ENCODE results near the gene B3GNT5.

The B3GNT5 gene

GRCh38 chr3:183269345-183269744, 16.3 kb downstream of the B3GNT5 start:
- DNase-seq (ENCODE audit: low read depth in 2 of 2): no peak
- H3K4me3 ChIP-seq (replicated peaks in 1 of 2; ENCODE audit: low read depth in 2 of 2, low read length in 2 of 2): no peak overlapping the region
- no peak for TF ChIP-seq CTCF (IDR thresholded peaks at IDR 0.05; ENCODE audit: low read depth, low read length)

GRCh38 chr3:183270344-183270743, 17.3 kb downstream of the B3GNT5 start:
- DNase-seq (ENCODE audit: low read depth in 2 of 2): no peak

GRCh38 chr3:183272142-183272541, 19.1 kb downstream of the B3GNT5 start:
- no peak for TF ChIP-seq CTCF (IDR thresholded peaks at IDR 0.05; ENCODE audit: low read depth, low read length)
- no peak overlapping the region for H3K4me3 ChIP-seq (replicated peaks in 1 of 2; ENCODE audit: low read depth in 2 of 2, low read length in 2 of 2)
- no peak for DNase-seq (ENCODE audit: low read depth in 2 of 2)

More at GRCh38 chr3:183270344-183270743, 17.3 kb downstream of the B3GNT5 start:
- no peak for TF ChIP-seq CTCF (IDR thresholded peaks at IDR 0.05; ENCODE audit: low read depth, low read length)
- H3K4me3 ChIP-seq (replicated peaks in 1 of 2; ENCODE audit: low read depth in 2 of 2, low read length in 2 of 2): no peak overlapping the region

GRCh38 chr3:183272791-183273190, 19.7 kb downstream of the B3GNT5 start:
- H3K4me3 ChIP-seq (replicated peaks in 1 of 2; ENCODE audit: low read depth in 2 of 2, low read length in 2 of 2): no peak overlapping the region
- TF ChIP-seq CTCF (IDR thresholded peaks at IDR 0.05; ENCODE audit: low read depth, low read length): no peak
- no peak for DNase-seq (ENCODE audit: low read depth in 2 of 2)

- H3K4me3 ChIP-seq (replicated peaks in 1 of 2; ENCODE audit: low read depth in 2 of 2, low read length in 2 of 2): no peak overlapping the region
- DNase-seq (ENCODE audit: low read depth in 2 of 2): peak in 1 of 2 donors; percentile 75
- TF ChIP-seq CTCF (IDR thresholded peaks at IDR 0.05; ENCODE audit: low read depth, low read length): no peak
Measured at GRCh38 chr3:183274609-183275008, 21.6 kb downstream of the B3GNT5 start.

- no peak for TF ChIP-seq CTCF (IDR thresholded peaks at IDR 0.05; ENCODE audit: low read depth, low read length)
- H3K4me3 ChIP-seq (replicated peaks in 1 of 2; ENCODE audit: low read depth in 2 of 2, low read length in 2 of 2): no peak overlapping the region
- DNase-seq (ENCODE audit: low read depth in 2 of 2): peak; percentile 89 to 95
Measured at GRCh38 chr3:183275418-183275817, 22.4 kb downstream of the B3GNT5 start.

- TF ChIP-seq CTCF (IDR thresholded peaks at IDR 0.05; ENCODE audit: low read depth, low read length): no peak
- no peak overlapping the region for H3K4me3 ChIP-seq (replicated peaks in 1 of 2; ENCODE audit: low read depth in 2 of 2, low read length in 2 of 2)
- DNase-seq (ENCODE audit: low read depth in 2 of 2): no peak
Measured at GRCh38 chr3:183275937-183276336, 22.9 kb downstream of the B3GNT5 start.
